Measurements from ENCODE around the gene GIMAP2. TPM values are rescaled to one million over a fixed set of nuclear protein-coding genes. Genes with fewer than 3 reads are reported as not detected.
A peak's percentile ranks its signal among the peaks of the same experiment; 100 is the strongest.
"Not testable (repeated sequence)": the region's sequence is repeated elsewhere in the genome, so short reads cannot be mapped to it uniquely, and the experiment has no call there.

GIMAP2 gene
- total RNA-seq, 2 experiments from 2014 or later = 38.8 to 44.1 TPM

- peaks cover 31% of the 10 kb centered on the region for H3K9me3 Mint-ChIP-seq
- DNase-seq = peak; percentile 71
- peak overlapping the region; percentile 94 for H3K27ac Mint-ChIP-seq
- intact Hi-C loops (cut with micrococcal nuclease); H3K27me3 Mint-ChIP-seq: not testable (repeated sequence)
- peak overlapping the region; percentile 85 for H3K4me3 Mint-ChIP-seq
- H3K4me1 Mint-ChIP-seq (ENCODE audit: low read depth) = peaks cover 78% of the 10 kb centered on the region
- H3K36me3 Mint-ChIP-seq = peaks cover 29% of the 10 kb centered on the region
- ChIA-PET POLR2A (interaction anchor here (1.5 kb wide), 1 partner anchor 10 kb away, joined by 4 read pairs; no protein-coding TSS in a partner anchor), CTCF (interaction anchor here (0.8 to 1.3 kb wide), 2 partner anchors 39 to 110 kb away, joined by 3 read pairs; no protein-coding TSS in a partner anchor)
Measured at GRCh38 chr7:150678601-150679000, 6.9 kb upstream of the GIMAP2 start.

DNA sequence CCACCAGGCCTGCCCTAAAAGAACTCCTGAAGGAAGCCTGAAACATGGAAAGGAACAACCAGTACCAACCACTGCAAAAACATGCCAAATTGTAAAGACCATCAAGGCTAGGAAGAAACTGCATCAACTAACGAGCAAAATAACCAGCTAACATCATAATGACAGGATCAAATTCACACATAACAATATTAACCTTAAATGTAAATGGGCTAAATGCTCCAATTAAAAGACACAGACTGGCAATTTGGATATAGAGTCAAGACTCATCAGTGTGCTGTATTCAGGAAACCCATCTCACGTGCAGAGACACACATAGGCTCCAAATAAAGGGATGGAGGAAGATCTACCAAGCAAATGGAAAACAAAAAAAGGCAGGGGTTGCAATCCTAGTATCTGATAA lies 5.1 kb upstream of the GIMAP2 start:
- H3K4me3 Mint-ChIP-seq; H3K27me3 Mint-ChIP-seq; CTCF ChIA-PET; DNase-seq; POLR2A ChIA-PET; intact Hi-C loops (cut with micrococcal nuclease): not testable (repeated sequence)
- Mint-ChIP-seq H3K27ac (peak overlapping the region; percentile 46), H3K9me3 (peaks cover 34% of the 10 kb centered on the region), H3K4me1 (ENCODE audit: low read depth) (peaks cover 89% of the 10 kb centered on the region), H3K36me3 (peaks cover 31% of the 10 kb centered on the region)

DNA sequence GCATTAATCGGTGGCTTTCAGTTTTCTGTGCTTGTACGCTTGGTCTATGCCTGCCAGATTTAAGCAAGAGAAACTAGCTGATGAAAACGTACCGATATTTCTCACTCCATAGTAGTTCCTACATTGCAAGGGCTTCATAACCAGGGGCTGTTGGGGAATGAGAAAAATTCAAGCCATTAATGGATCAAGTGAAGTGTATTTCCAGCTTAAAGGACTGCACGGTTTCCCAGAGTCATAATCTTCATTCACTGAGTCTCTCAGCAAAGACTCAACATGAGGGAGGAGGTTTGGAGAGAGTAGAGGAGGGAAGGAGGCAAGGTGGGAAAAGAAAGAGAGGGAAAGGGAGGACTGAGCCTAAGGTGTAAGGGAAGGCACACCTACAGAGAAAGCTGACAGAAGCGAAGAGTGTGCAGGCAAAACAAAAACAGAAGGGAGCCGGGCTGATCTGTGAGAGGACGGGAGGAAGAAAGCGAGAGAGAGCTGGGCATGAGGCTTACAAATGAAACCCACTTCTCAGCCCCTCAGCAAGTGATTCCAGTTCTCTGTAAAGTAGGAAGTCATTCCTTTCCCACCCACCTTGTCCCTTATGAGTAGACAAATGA lies 625 bp downstream of the GIMAP2 start:
- Mint-ChIP-seq H3K27me3 (no peaks in the 10 kb centered on the region), H3K4me3 (peak overlapping the region; percentile 98), H3K4me1 (ENCODE audit: low read depth) (peaks cover 70% of the 10 kb centered on the region), H3K27ac (peak overlapping the region; percentile 99), H3K36me3 (peaks cover 69% of the 10 kb centered on the region), H3K9me3 (peaks cover 41% of the 10 kb centered on the region)
- peak; percentile 49 for DNase-seq
- intact Hi-C loops (cut with micrococcal nuclease) = no loop called here
- ChIA-PET CTCF (interaction anchor here (0.9 to 2.1 kb wide), 10 partner anchors 15 to 239 kb away, joined by 3 to 12 read pairs (median 4); partner anchors contain the start of genes GIMAP1 and GIMAP5), POLR2A (interaction anchor here (0.9 to 3.3 kb wide), 15 partner anchors 18 to 240 kb away, joined by 3 to 19 read pairs (median 4); partner anchors contain the start of genes GIMAP1, GIMAP4, GIMAP5 and GIMAP6)

GRCh38 chr7:150688630-150689029 lies 3.1 kb downstream of the GIMAP2 start:
- CTCF ChIA-PET = interaction anchor here (0.8 kb wide), 1 partner anchor 26 kb away, joined by 3 read pairs; no protein-coding TSS in a partner anchor
- peaks cover 48% of the 10 kb centered on the region for H3K4me1 Mint-ChIP-seq (ENCODE audit: low read depth)

GRCh38 chr7:150695654-150696053 lies 10.1 kb downstream of the GIMAP2 start:
- CTCF ChIA-PET = no interaction called here
- H3K27ac Mint-ChIP-seq = no peak overlapping the region
- POLR2A ChIA-PET = no interaction called here
- H3K36me3 Mint-ChIP-seq = peaks cover 52% of the 10 kb centered on the region
- H3K4me1 Mint-ChIP-seq (ENCODE audit: low read depth) = no peaks in the 10 kb centered on the region
- intact Hi-C loops (cut with micrococcal nuclease) = loop anchor here (2.0 kb wide), 1 partner anchor 19 kb away; no protein-coding TSS in a partner anchor
- H3K9me3 Mint-ChIP-seq = peaks cover 78% of the 10 kb centered on the region
- no peaks in the 10 kb centered on the region for H3K27me3 Mint-ChIP-seq
- no peak for DNase-seq
- H3K4me3 Mint-ChIP-seq = no peak overlapping the region

More at GRCh38 chr7:150688630-150689029, 3.1 kb downstream of the GIMAP2 start:
- H3K4me3 Mint-ChIP-seq = peak overlapping the region; percentile 27
- H3K27ac Mint-ChIP-seq = peak overlapping the region; percentile 99
- peaks cover 38% of the 10 kb centered on the region for H3K9me3 Mint-ChIP-seq
- DNase-seq = no peak
- POLR2A ChIA-PET = no interaction called here
- H3K27me3 Mint-ChIP-seq = no peaks in the 10 kb centered on the region
- H3K36me3 Mint-ChIP-seq = peaks cover 74% of the 10 kb centered on the region
- intact Hi-C loops (cut with micrococcal nuclease) = no loop called here

GRCh38 chr7:150703209-150703608 lies 17.7 kb downstream of the GIMAP2 start:
- CTCF ChIA-PET = no interaction called here
- no peaks in the 10 kb centered on the region for H3K27me3 Mint-ChIP-seq
- no peak overlapping the region for H3K4me3 Mint-ChIP-seq
- H3K4me1 Mint-ChIP-seq (ENCODE audit: low read depth) = peaks cover 3% of the 10 kb centered on the region
- POLR2A ChIA-PET = no interaction called here
- intact Hi-C loops (cut with micrococcal nuclease) = no loop called here
- DNase-seq = no peak
- peaks cover 82% of the 10 kb centered on the region for H3K9me3 Mint-ChIP-seq
- H3K36me3 Mint-ChIP-seq = peaks cover 51% of the 10 kb centered on the region
- H3K27ac Mint-ChIP-seq = no peak overlapping the region

- H3K36me3 Mint-ChIP-seq = peaks cover 40% of the 10 kb centered on the region
- H3K27ac Mint-ChIP-seq = peak overlapping the region; percentile 92
- CTCF ChIA-PET = interaction anchor here (0.6 to 5.0 kb wide), 19 partner anchors 15 to 309 kb away, joined by 3 to 39 read pairs (median 4); partner anchors contain the start of genes GIMAP2, GIMAP4 and GIMAP7
- H3K4me1 Mint-ChIP-seq (ENCODE audit: low read depth) = peaks cover 46% of the 10 kb centered on the region
- intact Hi-C loops (cut with micrococcal nuclease) = loop anchor here (1.0 to 2.0 kb wide), 2 partner anchors 18 to 47 kb away; no protein-coding TSS in a partner anchor
- H3K27me3 Mint-ChIP-seq = no peaks in the 10 kb centered on the region
- POLR2A ChIA-PET = interaction anchor here (0.7 to 4.6 kb wide), 16 partner anchors 17 to 265 kb away, joined by 3 to 45 read pairs (median 8); partner anchors contain the start of genes GIMAP2, GIMAP4, GIMAP5 and GIMAP6
- H3K9me3 Mint-ChIP-seq = peaks cover 18% of the 10 kb centered on the region
- H3K4me3 Mint-ChIP-seq = peak overlapping the region; percentile 96
- peak; percentile 54 for DNase-seq
Measured at GRCh38 chr7:150715293-150715692, 29.8 kb downstream of the GIMAP2 start.

DNA sequence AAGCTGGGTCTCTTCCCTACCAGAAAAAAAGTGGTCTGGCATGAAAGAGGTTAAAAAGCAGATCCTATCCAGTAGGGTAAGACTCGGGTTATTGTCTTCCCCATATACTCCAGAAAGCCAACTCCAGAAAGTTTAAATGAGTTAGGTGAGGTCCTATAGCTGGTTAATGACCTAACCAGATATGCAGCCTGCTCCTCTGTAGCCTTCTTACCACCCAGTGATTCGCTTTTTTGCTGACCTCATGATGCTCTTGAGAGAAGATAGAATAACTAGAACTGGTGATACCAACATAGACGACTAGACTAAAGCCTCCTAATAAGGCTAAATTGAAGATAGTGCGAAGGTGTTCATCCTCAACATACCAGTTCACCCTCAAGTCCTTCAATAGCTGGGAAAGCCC lies 30.2 kb downstream of the GIMAP2 start:
- DNase-seq = no peak
- H3K4me3 Mint-ChIP-seq = peak overlapping the region; percentile 96
- H3K27ac Mint-ChIP-seq = peak overlapping the region; percentile 92
- intact Hi-C loops (cut with micrococcal nuclease) = loop anchor here (1.0 to 2.0 kb wide), 6 partner anchors 18 to 47 kb away; partner anchors contain the start of gene GIMAP2
- CTCF ChIA-PET = interaction anchor here (0.6 to 5.0 kb wide), 20 partner anchors 16 to 310 kb away, joined by 3 to 39 read pairs (median 4); partner anchors contain the start of genes GIMAP2, GIMAP4, GIMAP5 and GIMAP7
- POLR2A ChIA-PET = interaction anchor here (0.6 to 4.6 kb wide), 22 partner anchors 16 to 267 kb away, joined by 3 to 45 read pairs (median 6); partner anchors contain the start of genes GIMAP2, GIMAP4, GIMAP5 and GIMAP6
- H3K9me3 Mint-ChIP-seq = peaks cover 17% of the 10 kb centered on the region
- peaks cover 44% of the 10 kb centered on the region for H3K36me3 Mint-ChIP-seq
- peaks cover 46% of the 10 kb centered on the region for H3K4me1 Mint-ChIP-seq (ENCODE audit: low read depth)
- no peaks in the 10 kb centered on the region for H3K27me3 Mint-ChIP-seq

GRCh38 chr7:150716368-150716767 lies 30.9 kb downstream of the GIMAP2 start, which contains the start of gene GIMAP1:
TSS of gene GIMAP1 (plus strand) at chr7:150716613. CDS start at chr7:150719048, 2,435 bp downstream.
- ChIA-PET CTCF (interaction anchor here (0.6 to 5.0 kb wide), 16 partner anchors 9 to 310 kb away, joined by 3 to 39 read pairs (median 4); partner anchors contain the start of genes GIMAP2, GIMAP4, GIMAP5 and GIMAP7), POLR2A (interaction anchor here (0.6 to 4.6 kb wide), 21 partner anchors 15 to 268 kb away, joined by 3 to 45 read pairs (median 5); partner anchors contain the start of genes GIMAP2, GIMAP4, GIMAP5 and GIMAP6)
- peaks cover 50% of the 10 kb centered on the region for H3K4me1 Mint-ChIP-seq (ENCODE audit: low read depth)
- peaks cover 16% of the 10 kb centered on the region for H3K9me3 Mint-ChIP-seq
- peak within 1 kb of the TSS; percentile 92 for H3K27ac Mint-ChIP-seq
- peak; percentile 78 for DNase-seq
- peaks cover 50% of the 10 kb centered on the region for H3K36me3 Mint-ChIP-seq
- no peaks in the 10 kb centered on the region for H3K27me3 Mint-ChIP-seq
- intact Hi-C loops (cut with micrococcal nuclease) = loop anchor here (1.0 to 2.0 kb wide), 4 partner anchors 17 to 38 kb away; partner anchors contain the start of gene GIMAP2
- H3K4me3 Mint-ChIP-seq = peak within 1 kb of the TSS; percentile 96

GRCh38 chr7:150716939-150717338 lies 31.4 kb downstream of the GIMAP2 start:
- H3K27me3 Mint-ChIP-seq = no peaks in the 10 kb centered on the region
- peaks cover 55% of the 10 kb centered on the region for H3K36me3 Mint-ChIP-seq
- intact Hi-C loops (cut with micrococcal nuclease) = loop anchor here (1.0 to 2.0 kb wide), 4 partner anchors 16 to 37 kb away; partner anchors contain the start of gene GIMAP2
- peaks cover 52% of the 10 kb centered on the region for H3K4me1 Mint-ChIP-seq (ENCODE audit: low read depth)
- peaks cover 16% of the 10 kb centered on the region for H3K9me3 Mint-ChIP-seq
- ChIA-PET POLR2A (interaction anchor here (0.7 to 4.6 kb wide), 13 partner anchors 15 to 270 kb away, joined by 3 to 45 read pairs (median 13); partner anchors contain the start of genes GIMAP2, GIMAP4, GIMAP5 and GIMAP6), CTCF (interaction anchor here (0.7 to 5.0 kb wide), 10 partner anchors 14 to 268 kb away, joined by 3 to 39 read pairs (median 5); partner anchors contain the start of genes GIMAP4 and GIMAP5)
- no peak for DNase-seq
- peak overlapping the region; percentile 92 for H3K27ac Mint-ChIP-seq
- peak overlapping the region; percentile 96 for H3K4me3 Mint-ChIP-seq

GRCh38 chr7:150717814-150718420 lies 32.4 kb downstream of the GIMAP2 start:
- Mint-ChIP-seq H3K27me3 (no peaks in the 10 kb centered on the region), H3K4me1 (ENCODE audit: low read depth) (peaks cover 57% of the 10 kb centered on the region), H3K36me3 (peaks cover 58% of the 10 kb centered on the region), H3K27ac (peak overlapping the region; percentile 92), H3K9me3 (peaks cover 8% of the 10 kb centered on the region), H3K4me3 (peak overlapping the region; percentile 96)
- intact Hi-C loops (cut with micrococcal nuclease) = loop anchor here (2.0 kb wide), 1 partner anchor 33 kb away; the partner anchor contains the start of gene GIMAP2
- ChIA-PET CTCF (interaction anchor here (0.7 to 5.0 kb wide), 4 partner anchors 13 to 269 kb away, joined by 3 to 39 read pairs (median 4); no protein-coding TSS in a partner anchor), POLR2A (interaction anchor here (1.2 to 4.6 kb wide), 6 partner anchors 14 to 271 kb away, joined by 3 to 45 read pairs (median 13); partner anchors contain the start of genes GIMAP5 and GIMAP7)
- DNase-seq = peak; percentile 35
